Tongue (tissue), 2 donors: Measurements from ENCODE around the gene NOTCH1. TPM values are rescaled to one million over a fixed set of nuclear protein-coding genes. Genes with fewer than 3 reads are reported as not detected.
"Not testable (repeated sequence)": the region's sequence is repeated elsewhere in the genome, so short reads cannot be mapped to it uniquely, and the experiment has no call there.

ENCODE experiments used
- DNase-seq: peaks from one replicate; pipeline ENCODE4 v3.0.0-alpha.2; 2015
- total RNA-seq: library from RNA; depleted of rRNA; stranded (reverse); fragments of >200 nt; gene quantifications from one replicate; pipeline ENCODE4 v1.2.3, GENCODE V29; 2014

The NOTCH1 gene
- total RNA-seq, 1 donor from 2014 or later, result 45.4 TPM

DNA sequence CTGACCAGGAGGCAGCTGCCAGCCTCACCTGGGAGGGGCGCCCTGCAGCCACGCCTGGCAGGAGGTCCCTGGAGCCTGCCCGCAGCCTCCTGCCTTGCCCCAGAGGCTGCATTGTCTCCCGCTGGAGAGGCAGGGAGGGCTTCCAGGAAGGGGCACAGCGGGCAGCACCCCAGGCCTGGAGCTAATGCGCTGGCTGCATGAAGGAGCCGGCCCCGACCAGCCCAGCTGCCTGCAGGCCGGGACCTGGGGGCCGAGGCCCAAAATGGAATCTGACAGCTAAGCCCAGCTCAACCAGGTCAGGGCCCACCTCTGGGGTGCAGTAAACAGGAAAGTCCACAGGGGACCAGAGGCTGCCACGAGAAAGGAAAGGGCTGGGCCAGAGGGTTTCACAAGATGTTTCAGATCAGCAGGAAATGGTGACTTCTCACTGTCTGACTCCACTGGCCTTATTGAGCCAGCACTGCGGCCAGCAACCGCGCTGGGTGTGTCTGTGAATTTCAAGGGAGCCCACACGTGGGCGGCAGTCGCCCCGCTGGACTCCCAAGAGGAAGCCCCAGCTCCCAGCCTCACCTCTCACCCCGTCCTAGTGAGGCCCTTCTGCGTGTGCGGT is 18.6 kb upstream of the NOTCH1 start:
- no peak for DNase-seq

DNA sequence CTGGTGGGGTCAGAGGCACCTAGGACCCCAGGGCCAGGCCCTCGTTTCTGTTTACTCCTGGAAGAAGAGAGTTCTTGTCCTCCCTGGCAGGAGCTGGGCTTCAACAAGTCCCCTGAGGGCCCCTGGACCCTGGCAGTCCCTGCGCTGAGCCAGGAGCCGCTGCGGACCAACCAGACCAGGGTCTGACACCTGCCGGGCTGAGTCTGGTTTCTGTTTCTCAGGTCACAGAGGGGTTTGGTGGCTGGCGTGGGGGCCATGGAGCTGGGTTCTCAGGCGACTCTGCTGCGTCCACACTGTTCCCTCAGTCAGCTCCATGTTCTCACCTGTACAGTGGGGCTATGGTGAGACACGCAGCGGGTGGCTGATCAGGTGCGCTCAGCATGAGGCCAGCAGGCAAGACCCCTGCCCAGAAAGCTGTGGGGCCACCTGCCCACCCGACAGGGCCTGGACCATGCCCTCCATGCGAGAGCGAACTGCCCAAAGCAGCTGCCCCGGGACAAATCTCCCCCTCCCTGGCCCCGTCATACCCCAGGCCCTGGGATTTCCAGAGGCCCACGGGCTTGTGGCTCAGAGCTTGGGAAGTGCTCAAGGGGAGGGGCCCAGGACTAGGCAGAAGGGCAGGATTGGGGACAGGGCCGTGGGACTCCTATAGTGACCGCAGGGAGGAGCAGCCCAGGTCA is 17.9 kb upstream of the NOTCH1 start:
- DNase-seq, result no peak

DNA sequence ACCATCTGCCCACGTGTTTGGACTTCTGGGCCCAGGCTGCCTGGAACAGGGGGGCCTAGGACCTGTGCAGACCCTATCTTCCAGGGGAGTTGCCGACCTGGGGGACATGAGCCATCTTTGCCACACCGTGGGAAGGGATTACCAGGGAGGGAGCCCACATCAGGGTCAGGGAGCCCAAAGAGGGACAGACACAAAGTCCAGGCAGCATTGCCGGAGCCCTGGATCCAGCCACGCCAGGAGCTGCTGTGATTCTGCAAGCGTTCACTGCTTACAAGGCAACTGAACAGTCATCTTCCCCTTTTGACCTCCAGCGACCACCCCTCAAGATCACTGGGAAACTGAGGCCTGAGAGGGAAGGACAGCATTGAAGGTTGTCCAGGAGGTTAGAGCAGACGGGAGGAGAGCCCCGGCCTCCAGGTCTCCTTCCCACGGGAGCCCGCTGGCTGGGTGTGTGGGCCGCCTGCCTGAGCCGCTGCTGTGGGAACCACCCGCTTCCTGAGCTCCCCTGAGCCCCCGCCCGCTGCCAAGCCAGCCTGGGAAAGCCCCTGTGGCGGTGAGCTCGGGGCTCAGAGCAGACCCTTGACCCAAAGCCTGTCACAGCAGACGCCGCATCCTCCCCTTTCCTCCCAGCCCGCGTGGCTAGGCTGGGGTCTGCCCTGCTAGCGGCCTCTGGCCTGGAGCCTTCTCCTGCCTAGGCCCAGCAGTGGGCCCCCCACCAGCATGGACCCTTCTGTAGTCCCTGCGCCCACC is 17.1 kb upstream of the NOTCH1 start:
- no peak for DNase-seq

DNA sequence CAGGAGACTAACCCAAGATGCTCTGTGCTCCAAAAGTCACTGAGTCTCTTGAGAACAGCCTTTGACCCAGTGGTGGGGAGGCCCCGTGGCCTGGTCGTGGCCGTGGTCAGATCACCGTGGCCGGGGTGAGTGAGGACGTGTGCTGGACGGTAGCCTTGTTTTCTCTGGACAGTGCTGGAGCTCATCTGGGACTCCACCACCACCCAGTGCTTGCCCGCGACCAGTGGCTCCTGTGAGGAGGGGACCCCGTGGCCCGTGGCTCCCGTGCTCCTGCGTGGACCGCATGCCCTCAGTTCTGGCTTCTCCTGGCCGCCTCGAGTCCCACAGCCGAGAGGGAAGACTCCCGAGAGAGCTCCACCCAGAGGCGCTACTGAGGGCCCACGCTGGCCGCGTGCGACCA is 15.9 kb upstream of the NOTCH1 start:
- no peak for DNase-seq

DNA sequence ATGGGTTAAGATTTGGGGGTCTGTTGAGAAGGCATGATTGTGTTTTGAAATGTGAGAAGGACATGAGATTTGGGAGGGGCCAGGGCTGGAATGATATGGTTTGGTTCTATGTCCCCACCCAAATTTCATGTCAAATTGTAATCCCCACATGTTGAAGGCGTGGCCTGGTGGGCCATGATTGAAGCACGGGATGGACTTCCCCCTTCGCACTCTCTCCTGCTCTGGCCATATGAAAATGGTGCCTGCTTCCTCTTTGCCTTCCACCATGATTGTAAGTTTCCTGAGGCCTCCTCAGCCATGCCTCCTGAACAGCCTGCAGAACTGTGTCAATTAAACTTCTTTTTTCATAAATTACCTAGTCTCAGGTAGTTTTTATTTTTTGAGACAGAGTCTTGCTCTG is 14.7 kb upstream of the NOTCH1 start:
- no peak for DNase-seq

DNA sequence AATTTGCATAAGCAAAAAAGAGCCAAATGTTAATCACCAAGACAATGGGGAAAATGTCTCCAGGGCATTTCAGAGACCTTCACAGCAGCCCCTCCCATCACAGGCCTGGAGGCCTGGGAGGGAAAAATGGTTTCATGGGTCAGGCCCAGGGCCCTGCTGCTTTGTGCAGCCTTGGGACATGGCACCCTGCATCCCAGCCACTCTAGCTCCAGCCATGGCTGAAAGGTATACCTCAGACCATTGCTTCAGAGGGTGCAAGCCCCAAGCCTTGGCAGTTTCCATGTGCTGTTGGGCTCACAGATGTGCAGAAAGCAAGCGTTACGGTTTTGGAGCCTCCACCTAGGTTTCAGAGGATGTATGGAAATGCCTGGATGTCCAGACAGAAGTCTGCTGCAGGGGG is 13.5 kb upstream of the NOTCH1 start:
- not testable (repeated sequence) for DNase-seq

DNA sequence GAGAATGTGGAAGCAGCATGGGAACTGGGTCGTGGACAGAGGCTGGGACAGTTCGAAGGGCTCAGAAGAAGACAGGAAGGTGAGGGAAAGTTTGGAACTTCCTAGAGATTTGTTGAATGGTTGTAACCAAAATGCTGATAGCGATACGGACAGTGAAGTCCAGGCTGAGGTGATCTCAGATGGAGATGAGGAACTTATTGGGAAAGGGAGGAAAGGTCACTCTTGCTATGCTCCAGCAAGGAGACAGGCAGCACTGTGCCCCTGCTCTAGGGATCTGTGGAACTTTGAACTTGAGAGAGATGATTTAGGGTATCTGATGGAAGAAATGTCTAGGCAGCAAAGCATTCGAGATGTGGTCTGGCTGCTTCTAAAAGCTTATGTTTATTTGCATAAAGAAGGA is 13.0 kb upstream of the NOTCH1 start:
- DNase-seq, result not testable (repeated sequence)

DNA sequence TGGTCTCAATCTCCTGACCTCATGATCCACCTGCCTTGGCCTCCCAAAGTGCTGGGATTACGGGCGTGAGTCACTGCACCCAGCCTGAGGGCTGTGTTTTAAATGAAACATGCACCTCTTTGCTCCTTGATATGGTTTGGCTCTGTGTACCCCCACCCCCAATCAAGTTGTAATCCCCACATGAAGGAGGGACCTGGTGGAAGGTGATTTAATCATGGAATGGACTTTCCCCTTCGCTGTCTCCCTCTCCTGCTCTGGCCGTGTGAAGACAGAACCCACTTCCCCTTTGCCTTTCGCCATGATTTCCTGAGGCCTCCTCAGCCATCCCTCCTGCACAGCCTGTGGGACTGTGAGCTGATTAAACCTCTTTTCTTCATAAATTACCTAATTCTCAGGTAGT is 12.5 kb upstream of the NOTCH1 start:
- no peak for DNase-seq

DNA sequence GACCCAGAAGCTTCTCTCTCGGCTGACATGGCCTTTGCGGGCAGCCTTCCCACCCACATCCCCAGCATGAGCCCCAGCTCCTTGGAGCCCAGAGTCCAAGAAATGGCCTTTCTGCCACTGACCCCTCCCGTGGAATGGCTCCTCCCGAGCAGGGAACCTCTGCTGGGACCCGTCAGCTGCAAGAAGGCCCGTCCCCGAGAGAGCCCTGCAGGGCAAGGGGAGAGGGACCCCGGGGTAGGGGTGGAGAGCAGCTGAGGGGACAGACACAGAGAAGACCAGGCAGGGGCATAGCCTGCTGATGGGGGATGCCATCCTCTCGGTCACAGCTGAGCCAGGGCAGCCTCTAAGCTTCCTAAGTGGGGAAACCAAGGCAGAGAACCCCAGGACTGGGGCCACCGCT is 11.2 kb upstream of the NOTCH1 start:
- DNase-seq, result no peak

DNA sequence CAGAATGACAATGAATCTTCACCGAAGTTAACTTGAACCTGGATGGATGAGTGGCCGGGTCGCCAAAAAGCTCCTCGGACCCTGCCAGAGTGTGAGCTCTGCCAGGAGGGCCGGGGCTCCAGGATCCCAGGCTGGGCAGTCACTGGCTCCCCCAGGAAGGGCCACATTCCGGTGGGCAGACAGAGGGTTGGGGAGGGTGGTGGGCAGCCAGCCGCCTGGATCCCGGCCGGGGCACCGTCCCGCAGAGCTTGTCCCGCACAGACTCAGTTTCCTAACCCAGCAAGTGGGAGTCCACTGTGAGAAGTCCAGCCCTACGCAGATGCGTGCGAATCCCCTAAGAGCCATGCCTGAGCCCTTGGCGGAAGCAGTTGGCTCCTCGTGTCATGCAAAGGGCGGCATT is 10.3 kb upstream of the NOTCH1 start:
- DNase-seq, result no peak

DNA sequence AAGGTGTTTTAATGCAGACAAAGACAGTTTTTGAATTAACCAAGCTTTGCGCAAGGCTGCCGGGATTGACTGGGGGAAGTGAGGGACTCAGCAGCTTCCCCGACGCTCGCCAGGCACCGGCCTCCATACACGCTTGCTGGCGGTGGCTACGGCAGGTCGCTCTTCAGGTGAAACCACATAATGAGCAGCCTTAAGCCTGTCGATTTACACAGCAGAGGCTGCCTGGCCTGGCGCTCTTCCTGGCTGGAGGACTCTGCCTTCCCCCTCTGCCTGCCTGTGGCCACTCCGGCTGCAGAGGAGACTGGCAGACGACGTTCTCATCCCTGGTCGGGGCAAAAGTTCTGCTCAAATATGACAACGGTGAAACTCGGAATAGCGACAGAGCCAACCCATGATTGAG is 9.0 kb upstream of the NOTCH1 start:
- no peak for DNase-seq

DNA sequence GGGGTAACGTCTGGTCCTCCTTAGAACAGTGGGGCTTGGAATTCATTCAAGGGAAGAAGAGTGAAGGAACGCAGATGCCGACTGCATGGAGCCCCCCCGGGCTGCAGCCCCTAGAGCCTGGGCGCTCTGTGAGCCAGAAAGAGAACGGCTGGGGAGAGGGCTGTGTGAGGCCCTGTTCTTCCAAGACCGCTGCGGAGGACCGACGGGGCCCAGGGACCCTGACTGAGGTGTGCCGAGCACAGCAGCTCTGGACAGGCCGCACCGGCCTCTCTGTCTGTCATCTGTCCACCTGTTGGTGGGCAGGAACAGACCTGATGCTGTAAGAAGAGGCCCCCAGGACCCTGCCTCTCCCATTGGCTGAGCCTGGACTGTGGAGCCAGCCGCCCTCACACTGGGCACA is 7.7 kb upstream of the NOTCH1 start:
- DNase-seq, result no peak

DNA sequence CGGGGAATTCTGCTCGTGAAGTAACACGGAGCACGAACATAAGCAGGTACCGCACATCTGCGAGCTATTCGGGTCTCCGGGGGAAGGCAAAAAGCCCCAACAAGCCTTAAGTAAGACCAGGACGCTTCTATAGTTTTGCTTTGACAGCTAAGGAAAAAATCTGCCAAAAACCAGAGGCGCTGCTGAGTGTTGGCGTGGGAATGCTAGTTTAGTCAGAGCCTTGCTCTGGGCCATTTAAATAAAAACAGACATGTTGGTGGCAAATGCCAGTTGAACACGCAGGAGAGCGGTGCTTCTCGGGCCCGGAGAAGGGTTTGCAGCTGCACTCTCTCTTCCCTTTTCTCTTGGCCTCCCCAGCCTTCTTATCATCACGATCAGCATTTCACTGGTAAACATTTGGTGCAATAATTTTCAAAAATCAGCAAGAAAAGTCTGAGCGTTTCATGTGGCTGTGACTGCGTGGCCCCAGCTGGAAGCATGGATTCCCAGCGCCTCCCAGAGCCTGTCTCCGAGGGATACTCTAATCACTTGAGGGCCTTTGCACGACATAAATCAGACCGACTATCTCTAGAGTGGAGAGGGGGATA is 6.4 kb upstream of the NOTCH1 start:
- peak; percentile 78 for DNase-seq

DNA sequence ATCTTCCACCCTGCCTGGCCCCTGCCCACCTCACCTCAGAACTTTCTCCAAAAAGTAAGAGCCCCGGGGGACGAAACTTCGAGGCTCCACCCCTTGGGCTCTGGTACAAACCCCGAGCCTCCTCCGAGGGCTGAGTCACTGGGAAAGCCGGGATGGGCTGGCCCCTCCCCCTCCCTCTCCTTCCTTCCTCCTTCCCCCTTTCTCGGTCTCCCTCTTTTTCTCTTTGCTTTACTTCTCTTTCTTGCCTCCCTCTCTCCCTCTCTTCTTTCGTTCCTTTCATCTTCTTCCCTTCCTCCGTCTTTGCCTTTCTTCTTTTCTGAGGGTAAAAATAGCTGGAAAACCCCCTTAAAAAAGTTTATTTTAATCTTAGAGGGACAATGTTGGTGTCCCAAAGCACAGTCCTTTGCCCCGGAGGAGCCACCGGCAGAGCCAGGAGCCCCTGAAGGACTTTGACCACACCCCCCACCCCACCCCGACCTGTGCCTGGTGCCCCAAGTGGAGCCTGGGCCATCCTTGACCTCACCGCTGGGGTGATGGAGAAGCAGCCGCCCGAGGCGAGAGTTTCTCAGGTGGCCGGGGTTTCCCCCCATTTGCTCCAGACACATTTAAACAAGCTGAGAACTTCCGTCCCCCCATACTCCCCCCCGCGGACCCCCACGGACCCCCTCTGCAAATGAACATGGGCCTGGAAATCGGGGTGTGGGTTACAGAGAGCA is 5.7 kb upstream of the NOTCH1 start:
- DNase-seq, result peak; percentile 55

DNA sequence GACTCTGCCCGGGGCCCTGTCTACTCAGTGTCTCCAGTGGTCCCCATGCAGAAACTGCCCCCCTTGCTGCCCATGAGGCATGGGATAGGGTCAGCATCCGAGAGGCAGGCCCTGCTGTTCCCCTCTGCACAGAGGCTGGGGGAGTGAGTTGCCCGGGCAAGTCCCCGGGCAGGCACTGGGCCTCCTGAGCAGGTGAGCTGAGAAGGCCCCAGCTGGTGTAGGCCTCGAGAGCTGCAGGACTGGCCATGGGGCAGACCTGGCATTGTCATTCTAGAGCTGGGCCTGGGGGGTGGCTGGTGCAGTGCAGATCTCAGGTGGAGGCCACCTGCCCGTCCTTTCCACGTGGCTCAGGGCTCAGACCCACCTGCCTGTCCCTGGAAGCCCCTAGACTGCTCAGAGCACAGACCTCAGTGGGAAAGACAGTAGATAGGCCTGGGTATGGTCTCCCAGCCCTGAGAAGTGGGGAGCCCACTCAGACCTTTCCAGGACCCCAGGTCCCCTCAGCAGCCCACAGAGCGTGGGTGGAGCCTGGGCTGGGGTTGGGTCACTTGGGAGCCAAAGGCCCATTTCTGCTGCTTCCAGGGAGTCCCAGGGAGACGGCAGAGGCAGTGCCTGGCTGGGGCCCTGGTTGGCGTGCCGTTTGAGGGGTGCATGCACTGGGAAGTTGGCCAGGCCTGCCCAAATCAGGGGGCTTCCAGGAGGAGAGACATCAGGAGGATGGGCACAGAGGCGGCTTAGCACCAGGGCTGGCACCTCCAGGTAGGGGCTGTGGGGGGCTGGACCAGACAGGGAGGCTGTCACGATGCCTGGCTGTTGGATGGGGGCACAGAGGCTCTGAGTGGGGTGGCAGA is 4.8 kb upstream of the NOTCH1 start:
- DNase-seq, result no peak

DNA sequence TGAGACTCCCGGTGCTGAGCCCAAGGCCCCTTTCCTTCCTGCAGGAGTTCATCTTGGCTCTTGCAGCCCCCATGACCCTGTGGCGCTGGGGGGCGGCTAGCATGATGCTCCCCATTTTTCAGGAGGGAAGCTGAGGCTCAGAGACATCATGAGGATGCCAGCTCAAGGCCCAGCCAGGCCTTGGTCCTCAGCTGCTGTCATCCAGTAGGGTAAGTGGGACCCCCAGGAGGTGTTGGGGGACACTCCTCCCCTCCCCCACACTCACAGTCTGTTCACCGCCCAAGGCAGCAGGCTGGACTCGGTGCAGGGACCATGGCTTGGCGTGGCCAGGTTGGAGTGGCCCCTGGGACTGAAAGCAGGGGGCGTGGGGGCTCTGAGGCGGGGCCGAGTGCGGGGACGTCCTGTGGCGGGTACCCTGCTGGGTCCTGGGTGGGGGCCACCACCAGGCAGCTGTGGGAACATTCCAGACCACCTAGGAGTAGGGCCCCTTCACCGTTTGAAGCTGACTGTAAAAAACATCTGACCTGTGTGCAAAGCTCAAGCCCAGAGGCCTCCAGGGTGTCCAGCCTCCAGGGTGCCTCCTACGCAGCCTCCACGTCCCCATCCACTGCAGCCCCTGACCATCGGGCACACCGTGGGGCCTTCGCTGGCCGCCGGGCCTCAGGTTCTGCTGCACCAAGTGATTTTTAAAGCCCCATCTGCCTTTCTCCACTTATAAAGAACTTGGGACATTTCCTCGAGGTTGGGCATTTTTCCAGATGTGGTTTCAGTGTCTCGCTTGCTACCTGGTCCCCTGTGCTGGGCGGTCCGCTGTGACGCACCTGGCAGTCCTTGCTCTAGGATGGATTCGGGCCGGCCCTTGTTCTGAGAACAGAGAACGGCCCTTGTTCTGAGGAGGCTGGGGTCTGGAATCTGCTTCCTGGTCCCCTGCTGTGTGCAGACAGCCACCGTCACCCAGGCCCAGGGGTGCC is 3.4 kb upstream of the NOTCH1 start:
- DNase-seq, result no peak

DNA sequence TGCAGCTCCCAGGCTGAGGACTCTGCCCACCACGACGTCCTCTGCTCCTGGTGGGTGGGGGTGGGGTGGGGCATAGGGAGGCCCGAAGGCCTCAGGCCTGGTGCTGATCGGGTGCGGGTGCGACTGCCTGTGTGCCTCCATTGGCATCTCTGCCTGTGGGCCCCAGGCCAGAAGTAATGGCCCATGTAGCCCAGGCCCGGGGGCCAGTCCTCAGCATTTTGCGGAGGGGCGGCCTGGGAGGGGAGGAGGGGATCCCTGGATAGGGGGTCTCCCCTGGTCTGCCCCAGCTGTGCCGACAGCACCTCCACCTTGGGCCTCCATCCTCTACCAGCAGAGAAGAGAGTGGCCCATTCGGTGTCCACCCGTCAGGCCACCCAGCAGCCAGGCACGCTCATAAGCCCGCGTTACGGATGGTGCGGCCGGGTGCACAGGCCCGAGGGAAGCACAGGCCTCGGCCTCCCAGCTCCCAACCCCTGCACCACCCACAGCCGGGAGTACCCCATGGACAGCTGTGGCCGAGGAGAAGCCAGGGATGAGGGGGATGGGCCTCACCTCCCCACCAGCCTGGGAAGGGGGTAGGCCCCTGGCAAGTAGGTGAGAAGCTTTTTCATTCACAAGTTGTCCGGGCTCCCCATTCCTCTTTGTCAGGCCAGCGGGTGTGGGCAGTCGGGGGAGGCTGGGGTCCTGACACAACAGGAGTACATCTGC is 1.8 kb upstream of the NOTCH1 start:
- DNase-seq, result no peak

DNA sequence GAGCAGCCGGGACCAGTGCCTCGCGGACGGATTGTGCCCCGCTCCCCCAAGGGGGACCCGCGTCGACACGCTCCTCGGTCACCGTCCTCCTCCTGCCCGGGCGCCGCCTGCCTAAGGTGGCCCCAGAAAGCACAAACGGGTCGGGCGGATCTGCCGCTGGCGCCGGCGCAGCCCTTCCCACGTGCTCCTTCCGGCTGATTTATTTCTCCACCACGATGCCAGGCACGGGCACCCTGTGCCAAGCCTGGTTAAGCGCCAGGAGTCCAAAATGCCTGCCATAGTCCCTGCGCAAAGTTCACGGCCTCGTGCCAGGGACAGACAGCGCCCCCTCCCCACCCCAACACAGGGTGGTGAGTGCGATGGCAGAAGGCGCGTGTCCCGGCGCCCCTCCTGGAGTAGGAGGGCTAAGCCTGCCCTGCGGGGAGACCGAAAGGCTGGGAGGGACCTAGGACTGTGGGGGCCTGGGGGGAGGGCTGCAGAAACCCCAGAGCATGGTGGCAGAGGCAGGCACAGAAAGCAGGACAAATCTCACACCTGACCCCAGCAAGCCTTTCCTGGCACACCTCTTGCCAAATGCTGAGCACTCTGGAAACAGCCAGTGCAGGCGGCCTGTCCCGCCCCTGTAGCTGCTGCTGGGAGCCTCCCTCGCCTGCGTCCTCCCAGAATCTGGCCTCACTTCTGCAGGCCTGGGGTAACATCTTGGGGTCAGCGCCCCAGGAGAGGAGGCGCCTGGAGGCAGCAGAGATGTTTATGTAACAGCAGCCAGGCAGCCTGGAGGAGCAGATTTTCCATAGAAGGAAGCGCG is 1.1 kb upstream of the NOTCH1 start:
- peak; percentile 67 for DNase-seq

DNA sequence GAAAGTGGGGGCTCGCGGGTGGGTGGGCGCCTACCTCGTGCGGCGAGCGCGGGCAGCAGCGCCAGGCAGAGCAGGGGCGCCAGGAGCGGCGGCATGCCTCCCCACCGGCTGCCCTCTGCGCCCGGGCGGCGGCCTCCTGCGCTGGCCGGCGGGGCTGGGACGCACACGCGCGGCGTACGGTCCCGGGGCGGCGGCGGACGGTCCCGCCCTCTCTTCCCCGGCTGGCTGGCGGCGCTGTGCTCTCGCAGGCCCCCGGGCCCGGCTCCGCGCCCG is 220 bp downstream of the NOTCH1 start:
- no peak for DNase-seq
